ENCODE results near the gene RASD1. TPM values are rescaled to one million over a fixed set of nuclear protein-coding genes. Genes with fewer than 3 reads are reported as not detected.

Gene RASD1
- total RNA-seq, 2 experiments from 2014 or later: 0.39 to 0.58 TPM

GRCh38 chr17:17523731-17524490, 27.7 kb upstream of the RASD1 start:
- no peak overlapping the region for H3K4me3 Mint-ChIP-seq
- ChIA-PET CTCF (interaction anchor here (1.2 kb wide), 1 partner anchor 167 kb away, joined by 3 read pairs; no protein-coding TSS in a partner anchor), POLR2A (no interaction called here)
- no peaks in the 10 kb centered on the region for H3K27me3 Mint-ChIP-seq (ENCODE audit: low read depth)
- no peak overlapping the region for H3K27ac Mint-ChIP-seq
- no peaks in the 10 kb centered on the region for H3K9me3 Mint-ChIP-seq (ENCODE audit: insufficient read depth)
- DNase-seq: no peak
- no peak for ATAC-seq
- H3K36me3 Mint-ChIP-seq (ENCODE audit: low read depth): no peaks in the 10 kb centered on the region
- H3K4me1 Mint-ChIP-seq (ENCODE audit: low read depth): no peaks in the 10 kb centered on the region

GRCh38 chr17:17523001-17523730, 27.0 kb upstream of the RASD1 start:
- Mint-ChIP-seq H3K27me3 (ENCODE audit: low read depth) (no peaks in the 10 kb centered on the region), H3K27ac (no peak overlapping the region), H3K36me3 (ENCODE audit: low read depth) (no peaks in the 10 kb centered on the region), H3K9me3 (ENCODE audit: insufficient read depth) (no peaks in the 10 kb centered on the region), H3K4me1 (ENCODE audit: low read depth) (no peaks in the 10 kb centered on the region), H3K4me3 (no peak overlapping the region)
- ATAC-seq: no peak
- CTCF ChIA-PET: interaction anchor here (0.6 to 1.2 kb wide), 2 partner anchors 167 to 336 kb away, joined by 3 read pairs; no protein-coding TSS in a partner anchor
- POLR2A ChIA-PET: no interaction called here
- DNase-seq: no peak

- CTCF ChIA-PET: interaction anchor here (1.1 kb wide), 1 partner anchor 48 kb away, joined by 3 read pairs; no protein-coding TSS in a partner anchor
- ATAC-seq: no peak
- DNase-seq: no peak
- Mint-ChIP-seq H3K4me3 (no peak overlapping the region), H3K36me3 (ENCODE audit: low read depth) (no peaks in the 10 kb centered on the region), H3K4me1 (ENCODE audit: low read depth) (no peaks in the 10 kb centered on the region), H3K27ac (no peak overlapping the region), H3K27me3 (ENCODE audit: low read depth) (no peaks in the 10 kb centered on the region), H3K9me3 (ENCODE audit: insufficient read depth) (no peaks in the 10 kb centered on the region)
- POLR2A ChIA-PET: no interaction called here
These were observed 24.5 kb upstream of the RASD1 start for GRCh38 chr17:17520599-17521232.

GRCh38 chr17:17519886-17520285, 23.7 kb upstream of the RASD1 start:
- H3K36me3 Mint-ChIP-seq (ENCODE audit: low read depth): no peaks in the 10 kb centered on the region
- ATAC-seq: no peak
- no peak overlapping the region for H3K27ac Mint-ChIP-seq
- no peak overlapping the region for H3K4me3 Mint-ChIP-seq
- H3K4me1 Mint-ChIP-seq (ENCODE audit: low read depth): no peaks in the 10 kb centered on the region
- H3K27me3 Mint-ChIP-seq (ENCODE audit: low read depth): no peaks in the 10 kb centered on the region
- H3K9me3 Mint-ChIP-seq (ENCODE audit: insufficient read depth): no peaks in the 10 kb centered on the region
- ChIA-PET CTCF (no interaction called here), POLR2A (no interaction called here)
- DNase-seq: no peak

- no peaks in the 10 kb centered on the region for H3K9me3 Mint-ChIP-seq (ENCODE audit: insufficient read depth)
- H3K27me3 Mint-ChIP-seq (ENCODE audit: low read depth): no peaks in the 10 kb centered on the region
- ChIA-PET POLR2A (no interaction called here), CTCF (interaction anchor here (1.0 kb wide), 1 partner anchor 22 kb away, joined by 3 read pairs; no protein-coding TSS in a partner anchor)
- ATAC-seq (no peak), DNase-seq (no peak)
- no peak overlapping the region for H3K27ac Mint-ChIP-seq
- H3K4me3 Mint-ChIP-seq: no peak overlapping the region
- no peaks in the 10 kb centered on the region for H3K4me1 Mint-ChIP-seq (ENCODE audit: low read depth)
- no peaks in the 10 kb centered on the region for H3K36me3 Mint-ChIP-seq (ENCODE audit: low read depth)
These were observed 22.8 kb upstream of the RASD1 start for GRCh38 chr17:17518951-17519350.

GRCh38 chr17:17518014-17518413, 21.8 kb upstream of the RASD1 start:
- no peak for DNase-seq
- no peaks in the 10 kb centered on the region for H3K36me3 Mint-ChIP-seq (ENCODE audit: low read depth)
- no peak overlapping the region for H3K27ac Mint-ChIP-seq
- no peaks in the 10 kb centered on the region for H3K9me3 Mint-ChIP-seq (ENCODE audit: insufficient read depth)
- H3K27me3 Mint-ChIP-seq (ENCODE audit: low read depth): no peaks in the 10 kb centered on the region
- H3K4me3 Mint-ChIP-seq: no peak overlapping the region
- ChIA-PET CTCF (interaction anchor here (1.0 kb wide), 1 partner anchor 21 kb away, joined by 3 read pairs; no protein-coding TSS in a partner anchor), POLR2A (interaction anchor here (1.2 kb wide), 1 partner anchor 11 kb away, joined by 3 read pairs; no protein-coding TSS in a partner anchor)
- H3K4me1 Mint-ChIP-seq (ENCODE audit: low read depth): no peaks in the 10 kb centered on the region
- no peak for ATAC-seq

GRCh38 chr17:17516941-17517720, 20.9 kb upstream of the RASD1 start:
- no peaks in the 10 kb centered on the region for H3K27me3 Mint-ChIP-seq (ENCODE audit: low read depth)
- H3K27ac Mint-ChIP-seq: no peak overlapping the region

GRCh38 chr17:17515934-17516930, 20.0 kb upstream of the RASD1 start:
- Mint-ChIP-seq H3K36me3 (ENCODE audit: low read depth) (no peaks in the 10 kb centered on the region), H3K4me1 (ENCODE audit: low read depth) (peaks cover 3% of the 10 kb centered on the region), H3K27ac (no peak overlapping the region), H3K27me3 (ENCODE audit: low read depth) (no peaks in the 10 kb centered on the region), H3K4me3 (no peak overlapping the region), H3K9me3 (ENCODE audit: insufficient read depth) (no peaks in the 10 kb centered on the region)
- ChIA-PET POLR2A (no interaction called here), CTCF (no interaction called here)
- ATAC-seq (no peak), DNase-seq (no peak)

More at GRCh38 chr17:17516941-17517720, 20.9 kb upstream of the RASD1 start:
- POLR2A ChIA-PET: interaction anchor here (1.2 kb wide), 1 partner anchor 10 kb away, joined by 3 read pairs; no protein-coding TSS in a partner anchor
- ATAC-seq: no peak
- DNase-seq: no peak
- H3K36me3 Mint-ChIP-seq (ENCODE audit: low read depth): no peaks in the 10 kb centered on the region
- CTCF ChIA-PET: no interaction called here
- no peaks in the 10 kb centered on the region for H3K9me3 Mint-ChIP-seq (ENCODE audit: insufficient read depth)
- peaks cover 2% of the 10 kb centered on the region for H3K4me1 Mint-ChIP-seq (ENCODE audit: low read depth)
- H3K4me3 Mint-ChIP-seq: no peak overlapping the region

GRCh38 chr17:17514993-17515933, 19.1 kb upstream of the RASD1 start:
- ChIA-PET POLR2A (no interaction called here), CTCF (no interaction called here)
- DNase-seq: no peak
- Mint-ChIP-seq H3K27ac (no peak overlapping the region), H3K4me3 (no peak overlapping the region), H3K4me1 (ENCODE audit: low read depth) (peaks cover 12% of the 10 kb centered on the region), H3K27me3 (ENCODE audit: low read depth) (no peaks in the 10 kb centered on the region), H3K9me3 (ENCODE audit: insufficient read depth) (no peaks in the 10 kb centered on the region), H3K36me3 (ENCODE audit: low read depth) (no peaks in the 10 kb centered on the region)
- no peak for ATAC-seq

- H3K27ac Mint-ChIP-seq: no peak overlapping the region
- no peaks in the 10 kb centered on the region for H3K27me3 Mint-ChIP-seq (ENCODE audit: low read depth)
- no peaks in the 10 kb centered on the region for H3K36me3 Mint-ChIP-seq (ENCODE audit: low read depth)
- H3K4me1 Mint-ChIP-seq (ENCODE audit: low read depth): peaks cover 17% of the 10 kb centered on the region
- CTCF ChIA-PET: no interaction called here
- no peak overlapping the region for H3K4me3 Mint-ChIP-seq
- H3K9me3 Mint-ChIP-seq (ENCODE audit: insufficient read depth): no peaks in the 10 kb centered on the region
- POLR2A ChIA-PET: no interaction called here
- DNase-seq (no peak), ATAC-seq (no peak)
These were observed 18.3 kb upstream of the RASD1 start for GRCh38 chr17:17514361-17514992.

Measured in activated CD8-positive, alpha-beta T cell treated with anti-CD3 and anti-CD28 coated beads, Interleukin-2, amount 10 ng/mL, durations not matched to agents 7 days and 5 days (primary cell).